Naive thymus-derived CD4-positive, alpha-beta T cell (primary cell): ENCODE data around the gene POLR3A. TPM values are rescaled to one million over a fixed set of nuclear protein-coding genes. Genes with fewer than 3 reads are reported as not detected.

ENCODE experiments used
- ATAC-seq: fragments of 150-1000 bp; cut with Tn5 transposase; 2 replicates; pipeline ENCODE4 v1.10.0; 2021; ENCODE audit warnings: mild to moderate bottlenecking, moderate library complexity
- CTCF ChIA-PET: fragments of 350-600 bp; sonication (Branson Sonifier 250); formaldehyde crosslinking; loops from one replicate; lab custom pipeline; 2021; ENCODE audit warnings: antibody characterized with exemption; lab: Charles Lee
- POLR2A ChIA-PET: fragments of 350-600 bp; sonication (Branson Sonifier 250); formaldehyde crosslinking; loops from one replicate; lab custom pipeline; 2021; ENCODE audit warnings: antibody characterized with exemption, inconsistent platforms; lab: Charles Lee
- DNase-seq, 9 donors: peaks; one replicate each; pipeline versions ENCODE4 v3.0.0 to v3.0.0-alpha.2; 2020 to 2022; ENCODE audit warnings: mixed read lengths in 1 of 9
- H3K27ac ChIP-seq: one replicate; pipeline ENCODE4 v1.7.0; 2013; ENCODE audit warnings: mild to moderate bottlenecking, low read depth, low read length, moderate library complexity
- H3K27me3 ChIP-seq, 2 donors: one replicate each; pipeline ENCODE4 v1.7.0; 2013; ENCODE audit warnings: low read length in 2 of 2, mild to moderate bottlenecking in 2 of 2, moderate library complexity in 2 of 2; ENCODE audit not compliant: control insufficient read depth in 2 of 2, insufficient read depth in 2 of 2
- H3K36me3 ChIP-seq, 3 experiments: 1 replicate in 2 of 3; 2 replicates in 1 of 3; pipeline ENCODE4 v1.7.0; 2013; ENCODE audit warnings: low read length in 3 of 3, mild to moderate bottlenecking in 3 of 3, moderate library complexity in 1 of 3; ENCODE audit not compliant: insufficient read depth in 3 of 3, control insufficient read depth in 2 of 3
- H3K4me1 ChIP-seq, 2 donors: one replicate each; pipeline ENCODE4 v1.7.0; 2013; ENCODE audit warnings: low read length in 2 of 2, mild to moderate bottlenecking in 2 of 2, moderate library complexity in 1 of 2; ENCODE audit not compliant: control insufficient read depth in 2 of 2, insufficient read depth in 2 of 2
- H3K4me3 ChIP-seq: 2 replicates; pipeline ENCODE4 v1.7.0; 2013; ENCODE audit warnings: mild to moderate bottlenecking, low read length
- H3K9me3 ChIP-seq, 3 experiments: 1 replicate in 2 of 3; 2 replicates in 1 of 3; pipeline ENCODE4 v1.7.0; 2013; ENCODE audit warnings: low read length in 3 of 3; ENCODE audit not compliant: control insufficient read depth in 2 of 3
- H3K27ac Mint-ChIP-seq, 9 donors: one replicate each; pipeline ENCODE4 v1.8.0; 2020 to 2022; ENCODE audit warnings: mixed read lengths in 9 of 9, mild to moderate bottlenecking in 8 of 9, moderate library complexity in 5 of 9, inconsistent platforms in 2 of 9
- H3K27me3 Mint-ChIP-seq, 5 donors: one replicate each; pipeline ENCODE4 v1.8.0; 2021 to 2022; ENCODE audit warnings: mixed read lengths in 5 of 5, mild to moderate bottlenecking in 1 of 5
- H3K36me3 Mint-ChIP-seq, 5 donors: one replicate each; pipeline ENCODE4 v1.8.0; 2020 to 2022; ENCODE audit warnings: mixed read lengths in 5 of 5, mild to moderate bottlenecking in 3 of 5, inconsistent platforms in 1 of 5
- H3K4me1 Mint-ChIP-seq, 7 donors: one replicate each; pipeline ENCODE4 v1.8.0; 2020 to 2022; ENCODE audit warnings: mixed read lengths in 7 of 7, mild to moderate bottlenecking in 3 of 7, inconsistent platforms in 1 of 7
- H3K4me3 Mint-ChIP-seq, 10 donors: one replicate each; pipeline ENCODE4 v1.8.0; 2020 to 2022; ENCODE audit warnings: mild to moderate bottlenecking in 10 of 10, mixed read lengths in 10 of 10, moderate library complexity in 6 of 10, inconsistent platforms in 2 of 10
- H3K9me3 Mint-ChIP-seq, 11 donors: one replicate each; pipeline ENCODE4 v1.8.0; 2020 to 2022; ENCODE audit warnings: mixed read lengths in 11 of 11, mild to moderate bottlenecking in 4 of 11, inconsistent platforms in 1 of 11, moderate library complexity in 1 of 11
- intact Hi-C, 2 donors: fragments of 100-400 bp; cut with micrococcal nuclease; formaldehyde crosslinking; loops; one replicate each; pipeline ENCODE4 v1.15.1; 2023
- polyA plus RNA-seq, 2 donors: library from polyadenylated mRNA; unstranded; fragments of 300-500 nt; fragmentation: Illumina TruSeq; gene quantifications; one replicate each; pipeline ENCODE4 v1.2.3, GENCODE V29; 2021
- total RNA-seq, 6 experiments: library from RNA in 5 of 6; stranded (reverse) in 5 of 6; gene quantifications; 1 replicate in 5 of 6; 2 replicates in 1 of 6; pipeline ENCODE4 v1.2.3 and lab custom pipeline; 2021 to 2026

POLR3A gene
- total and polyA plus RNA-seq, 7 experiments from 2014 or later = 5.5 to 20.9 (median 13.4) TPM

GRCh38 chr10:78047314-78047891 is 18.1 kb upstream of the POLR3A start:
- H3K36me3 Mint-ChIP-seq = peaks cover 0 to 9% (median 3%) of the 10 kb centered on the region in 5 donors
- H3K27me3 Mint-ChIP-seq = no peaks in the 10 kb centered on the region
- peak; percentile 92 for ATAC-seq
- ChIA-PET POLR2A (interaction anchor here (0.6 to 1.6 kb wide), 3 partner anchors 11 to 1148 kb away, joined by 3 to 4 read pairs (median 3); no protein-coding TSS in a partner anchor), CTCF (interaction anchor here (0.6 to 6.2 kb wide), 13 partner anchors 10 to 1284 kb away, joined by 3 to 77 read pairs (median 4); partner anchors contain the start of gene RPS24)
- H3K27ac Mint-ChIP-seq = peak overlapping the region in 2 of 9 donors; percentile 4 to 9
- peak overlapping the region in 2 of 10 donors; percentile 11 to 27 for H3K4me3 Mint-ChIP-seq
- Histone ChIP-seq H3K36me3 (peaks cover 0 to 24% (median 0%) of the 10 kb centered on the region in 3 experiments), H3K27me3 (no peaks in the 10 kb centered on the region), H3K4me1 (no peaks in the 10 kb centered on the region), H3K9me3 (no peaks in the 10 kb centered on the region), H3K27ac (no peak overlapping the region), H3K4me3 (no peak overlapping the region)
- no peaks in the 10 kb centered on the region for H3K9me3 Mint-ChIP-seq
- intact Hi-C loops = loop anchor here (1.0 to 5.0 kb wide), 7 partner anchors 255 to 1419 kb away; no protein-coding TSS in a partner anchor
- peak; percentile 65 to 80 (median 74) for DNase-seq
- H3K4me1 Mint-ChIP-seq = peaks cover 5 to 26% (median 16%) of the 10 kb centered on the region in 7 donors

- H3K36me3 ChIP-seq = peaks cover 0 to 30% (median 3%) of the 10 kb centered on the region in 3 experiments
- ATAC-seq = no peak
- no peak overlapping the region for H3K27ac ChIP-seq
- ChIA-PET POLR2A (interaction anchor here (0.6 to 1.6 kb wide), 4 partner anchors 10 to 1148 kb away, joined by 3 to 4 read pairs (median 3); no protein-coding TSS in a partner anchor), CTCF (interaction anchor here (0.6 to 6.2 kb wide), 14 partner anchors 10 to 1284 kb away, joined by 3 to 77 read pairs (median 4); partner anchors contain the start of gene RPS24)
- H3K4me3 ChIP-seq = no peak overlapping the region
- H3K4me1 ChIP-seq = no peaks in the 10 kb centered on the region
- Mint-ChIP-seq H3K4me3 (no peak overlapping the region), H3K4me1 (peaks cover 5 to 29% (median 19%) of the 10 kb centered on the region in 7 donors), H3K9me3 (no peaks in the 10 kb centered on the region), H3K36me3 (peaks cover 0 to 13% (median 3%) of the 10 kb centered on the region in 5 donors), H3K27me3 (no peaks in the 10 kb centered on the region), H3K27ac (peak overlapping the region in 2 of 9 donors; percentile 4 to 9)
- no peak for DNase-seq
- H3K9me3 ChIP-seq = no peaks in the 10 kb centered on the region
- no peaks in the 10 kb centered on the region for H3K27me3 ChIP-seq
- intact Hi-C loops = loop anchor here (1.0 to 5.0 kb wide), 7 partner anchors 256 to 1420 kb away; no protein-coding TSS in a partner anchor
These were observed 17.5 kb upstream of the POLR3A start for GRCh38 chr10:78046711-78047269.

DNA sequence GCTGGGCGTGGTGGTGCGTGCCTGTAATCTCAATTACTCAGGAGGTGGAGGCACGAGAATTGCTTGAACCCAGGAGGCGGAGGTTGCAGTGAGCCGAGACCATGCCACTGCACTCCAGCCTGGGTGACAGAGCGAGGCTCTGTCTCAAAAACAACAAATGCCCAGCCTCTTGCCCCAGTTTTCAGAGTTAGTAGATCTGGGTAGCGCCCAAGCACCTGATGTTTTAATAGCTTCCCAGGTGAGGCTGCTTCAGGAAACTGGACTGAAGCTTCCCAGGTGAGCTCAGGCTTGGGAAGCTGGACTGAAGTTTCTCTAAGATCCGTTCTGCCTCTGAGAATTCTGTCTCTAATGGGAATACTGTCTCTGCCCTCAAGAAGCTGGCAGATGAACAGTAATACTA is 16.5 kb upstream of the POLR3A start:
- no peak for ATAC-seq
- ChIA-PET CTCF (interaction anchor here (0.6 to 6.2 kb wide), 4 partner anchors 9 to 1150 kb away, joined by 3 to 77 read pairs (median 10); no protein-coding TSS in a partner anchor), POLR2A (no interaction called here)
- Mint-ChIP-seq H3K4me1 (peaks cover 14 to 35% (median 28%) of the 10 kb centered on the region in 7 donors), H3K9me3 (no peaks in the 10 kb centered on the region), H3K27ac (no peak overlapping the region), H3K36me3 (peaks cover 6 to 19% (median 12%) of the 10 kb centered on the region in 5 donors), H3K27me3 (no peaks in the 10 kb centered on the region), H3K4me3 (no peak overlapping the region)
- Histone ChIP-seq H3K4me3 (no peak overlapping the region), H3K4me1 (no peaks in the 10 kb centered on the region), H3K27ac (no peak overlapping the region), H3K36me3 (peaks cover 0 to 40% (median 12%) of the 10 kb centered on the region in 3 experiments), H3K9me3 (no peaks in the 10 kb centered on the region), H3K27me3 (no peaks in the 10 kb centered on the region)
- intact Hi-C loops = loop anchor here (2.0 to 5.0 kb wide), 4 partner anchors 256 to 1421 kb away; no protein-coding TSS in a partner anchor
- DNase-seq = no peak

DNA sequence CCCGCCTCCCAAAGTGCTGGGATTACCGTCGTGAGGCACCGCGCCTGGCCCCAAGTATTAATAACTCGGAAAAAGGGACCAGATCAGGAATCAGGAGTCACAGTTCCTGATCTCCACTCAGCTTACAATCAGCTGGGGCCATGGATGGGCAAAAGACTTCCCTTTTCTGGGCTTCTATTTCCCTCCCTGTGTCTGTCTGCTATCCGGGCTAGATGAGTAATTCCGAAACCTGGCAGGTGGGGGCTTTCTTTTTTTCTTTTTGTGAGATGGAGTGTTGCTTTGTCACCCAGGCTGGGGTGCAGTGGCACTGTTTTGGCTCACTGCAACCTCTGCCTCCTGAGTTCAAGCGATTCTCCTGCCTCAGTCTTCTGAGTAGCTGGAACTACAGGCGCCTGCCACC is 15.9 kb upstream of the POLR3A start:
- H3K36me3 ChIP-seq = peaks cover 0 to 44% (median 19%) of the 10 kb centered on the region in 3 experiments
- Mint-ChIP-seq H3K27ac (peak overlapping the region in 4 of 9 donors; percentile 3 to 20 (median 8)), H3K27me3 (no peaks in the 10 kb centered on the region), H3K9me3 (no peaks in the 10 kb centered on the region), H3K36me3 (peaks cover 10 to 24% (median 17%) of the 10 kb centered on the region in 5 donors), H3K4me1 (peaks cover 16 to 39% (median 32%) of the 10 kb centered on the region in 7 donors), H3K4me3 (no peak overlapping the region)
- H3K4me1 ChIP-seq = no peaks in the 10 kb centered on the region
- no peak overlapping the region for H3K4me3 ChIP-seq
- intact Hi-C loops = loop anchor here (5.0 kb wide), 2 partner anchors 257 to 1242 kb away; no protein-coding TSS in a partner anchor
- no peaks in the 10 kb centered on the region for H3K9me3 ChIP-seq
- H3K27ac ChIP-seq = no peak overlapping the region
- H3K27me3 ChIP-seq = no peaks in the 10 kb centered on the region
- ATAC-seq (no peak), DNase-seq (no peak)
- CTCF ChIA-PET = interaction anchor here (1.4 to 6.2 kb wide), 2 partner anchors 8 to 1150 kb away, joined by 4 to 77 read pairs; no protein-coding TSS in a partner anchor
- POLR2A ChIA-PET = no interaction called here

- no peak for DNase-seq
- Mint-ChIP-seq H3K36me3 (peaks cover 12 to 22% (median 15%) of the 10 kb centered on the region in 5 donors), H3K4me1 (peaks cover 18 to 42% (median 35%) of the 10 kb centered on the region in 7 donors), H3K27me3 (no peaks in the 10 kb centered on the region), H3K9me3 (no peaks in the 10 kb centered on the region), H3K27ac (peak overlapping the region in 6 of 9 donors; percentile 1 to 45 (median 22)), H3K4me3 (no peak overlapping the region)
- intact Hi-C loops = loop anchor here (5.0 kb wide), 2 partner anchors 258 to 1243 kb away; no protein-coding TSS in a partner anchor
- Histone ChIP-seq H3K27ac (no peak overlapping the region), H3K4me3 (no peak overlapping the region), H3K9me3 (no peaks in the 10 kb centered on the region), H3K27me3 (no peaks in the 10 kb centered on the region), H3K4me1 (no peaks in the 10 kb centered on the region), H3K36me3 (peaks cover 0 to 44% (median 24%) of the 10 kb centered on the region in 3 experiments)
- ATAC-seq = no peak
- ChIA-PET POLR2A (no interaction called here), CTCF (interaction anchor here (6.2 kb wide), 1 partner anchor 1151 kb away, joined by 77 read pairs; no protein-coding TSS in a partner anchor)
These were observed 15.4 kb upstream of the POLR3A start for GRCh38 chr10:78044699-78045098.

DNA sequence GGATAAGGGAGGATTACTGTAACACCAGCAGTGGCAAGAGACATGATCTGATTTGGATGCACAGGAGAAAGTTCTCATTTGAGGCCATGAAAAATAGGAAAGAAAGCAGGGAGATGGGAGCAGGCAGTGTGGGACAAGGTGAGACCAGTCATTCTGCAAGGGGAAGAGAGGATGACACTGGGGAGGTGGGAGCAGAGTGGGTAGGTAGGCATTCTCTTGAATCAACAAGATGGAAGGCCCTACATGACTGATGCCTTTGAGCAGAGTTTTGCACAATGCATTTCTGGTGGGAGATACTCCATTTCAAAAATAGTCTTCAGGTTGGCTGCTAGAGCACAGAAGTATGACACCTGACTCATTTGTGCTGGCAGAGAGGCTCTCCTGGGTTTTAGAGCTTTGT is 14.9 kb upstream of the POLR3A start:
- Histone ChIP-seq H3K4me1 (no peaks in the 10 kb centered on the region), H3K9me3 (no peaks in the 10 kb centered on the region), H3K27me3 (no peaks in the 10 kb centered on the region), H3K27ac (no peak overlapping the region), H3K36me3 (peaks cover 5 to 44% (median 29%) of the 10 kb centered on the region in 3 experiments), H3K4me3 (no peak overlapping the region)
- H3K27ac Mint-ChIP-seq = peak overlapping the region in 6 of 9 donors; percentile 1 to 45 (median 11)
- ChIA-PET CTCF (interaction anchor here (6.2 kb wide), 1 partner anchor 1151 kb away, joined by 77 read pairs; no protein-coding TSS in a partner anchor), POLR2A (no interaction called here)
- no peak for DNase-seq
- intact Hi-C loops = no loop called here
- H3K36me3 Mint-ChIP-seq = peaks cover 12 to 28% (median 17%) of the 10 kb centered on the region in 5 donors
- H3K27me3 Mint-ChIP-seq = no peaks in the 10 kb centered on the region
- H3K4me3 Mint-ChIP-seq = no peak overlapping the region
- H3K9me3 Mint-ChIP-seq = no peaks in the 10 kb centered on the region
- no peak for ATAC-seq
- H3K4me1 Mint-ChIP-seq = peaks cover 19 to 48% (median 41%) of the 10 kb centered on the region in 7 donors
